GM18868 (cell line): ENCODE measurements around the gene SYT12.
"Not testable (repeated sequence)": the region's sequence is repeated elsewhere in the genome, so short reads cannot be mapped to it uniquely, and the experiment has no call there.

ENCODE experiments used
- ATAC-seq: cut with Tn5 transposase; IDR thresholded peaks from one replicate; pipeline ENCODE4 v1.9.1; 2021; ENCODE audit warnings: mild to moderate bottlenecking, moderate library complexity; ENCODE audit not compliant: unreplicated experiment

SYT12 gene

GRCh38 chr11:66996609-66997273, 26.2 kb upstream of the SYT12 start:
- ATAC-seq: no peak

- no peak for ATAC-seq
Observed at GRCh38 chr11:66999555-66999954, 23.4 kb upstream of the SYT12 start.

GRCh38 chr11:67001332-67001731, 21.6 kb upstream of the SYT12 start:
- no peak for ATAC-seq

- ATAC-seq: no peak
Observed at GRCh38 chr11:67002297-67002913, 20.5 kb upstream of the SYT12 start.

DNA sequence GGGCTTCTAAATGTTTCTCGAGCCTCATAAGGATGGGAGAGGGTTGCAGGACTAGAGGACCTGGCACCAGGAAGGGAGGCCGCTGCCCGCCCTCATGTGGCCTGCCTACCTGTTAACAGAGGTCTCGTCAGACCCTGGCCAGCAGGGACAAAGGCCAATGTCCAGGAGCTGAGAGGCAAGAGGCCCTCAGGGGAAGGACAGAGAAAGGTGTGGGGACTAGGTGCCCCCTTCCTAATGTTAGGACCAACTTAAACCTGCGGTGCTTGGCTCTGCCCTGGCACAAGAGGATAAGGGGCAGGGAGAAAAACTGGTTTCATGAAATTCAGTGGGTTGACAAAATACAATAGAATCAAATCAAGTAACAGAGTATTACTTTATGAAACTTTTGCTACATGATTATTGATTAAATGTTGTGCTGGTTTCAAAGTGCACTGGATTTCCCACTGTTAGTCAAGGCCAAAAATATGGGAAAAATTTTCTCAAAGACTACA, 20.0 kb upstream of the SYT12 start:
- no peak for ATAC-seq

- not testable (repeated sequence) for ATAC-seq
Observed at GRCh38 chr11:67005200-67005599, 17.7 kb upstream of the SYT12 start.

- no peak for ATAC-seq
Observed at GRCh38 chr11:67006029-67006884, 16.7 kb upstream of the SYT12 start.

DNA sequence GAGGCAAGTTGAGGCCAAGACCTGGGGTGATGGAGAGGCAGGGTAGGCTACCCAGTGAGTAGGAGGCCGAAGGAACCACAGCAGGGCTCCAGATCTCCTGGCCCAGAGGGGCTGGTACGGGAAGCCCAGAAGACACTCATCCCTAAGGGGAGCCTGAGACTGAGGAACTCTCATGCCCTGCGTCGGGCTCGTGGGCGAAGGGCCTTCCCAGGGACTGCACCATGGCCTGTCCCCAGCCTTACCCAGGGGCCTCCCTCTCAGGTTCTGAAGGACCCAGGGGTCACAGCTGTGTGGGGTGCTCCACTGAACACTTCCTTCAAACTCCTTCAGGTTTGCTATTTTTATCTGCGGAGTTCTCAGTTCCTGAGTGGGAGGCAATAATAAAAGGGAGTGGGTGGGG, 15.8 kb upstream of the SYT12 start:
- no peak for ATAC-seq

GRCh38 chr11:67010296-67010905, 12.5 kb upstream of the SYT12 start:
- ATAC-seq: no peak

GRCh38 chr11:67013511-67014045, 9.4 kb upstream of the SYT12 start:
- ATAC-seq: no peak

- no peak for ATAC-seq
Observed at GRCh38 chr11:67014343-67014742, 8.6 kb upstream of the SYT12 start.

- no peak for ATAC-seq
Observed at GRCh38 chr11:67015048-67015447, 7.9 kb upstream of the SYT12 start.

- ATAC-seq: no peak
Observed at GRCh38 chr11:67016550-67016949, 6.4 kb upstream of the SYT12 start.

- no peak for ATAC-seq
Observed at GRCh38 chr11:67020949-67021348, 2.0 kb upstream of the SYT12 start.

- ATAC-seq: no peak
Observed at GRCh38 chr11:67022341-67022933, 497 bp upstream of the SYT12 start.

DNA sequence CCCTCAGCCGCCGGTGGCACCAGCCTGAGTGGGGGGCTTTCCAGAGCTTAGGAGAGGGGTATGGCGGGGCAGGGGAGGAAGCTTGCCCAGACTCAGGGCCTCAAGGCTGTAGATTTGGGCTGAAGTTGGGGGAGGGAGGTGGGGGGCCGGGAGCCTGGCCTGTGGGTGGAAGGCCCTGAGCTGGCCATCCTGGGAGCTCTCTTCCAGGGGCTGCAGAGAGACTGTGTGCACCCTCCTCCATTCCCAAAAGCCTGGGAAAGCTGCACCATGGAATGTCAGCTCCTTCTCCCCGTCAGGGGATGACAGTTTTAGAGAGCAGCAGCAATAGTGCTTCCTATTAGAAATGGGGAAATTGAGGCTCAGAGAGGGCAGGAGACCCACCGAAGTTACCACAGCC, 1.0 kb downstream of the SYT12 start:
- no peak for ATAC-seq

GRCh38 chr11:67024410-67024809, 1.5 kb downstream of the SYT12 start:
- ATAC-seq: no peak

DNA sequence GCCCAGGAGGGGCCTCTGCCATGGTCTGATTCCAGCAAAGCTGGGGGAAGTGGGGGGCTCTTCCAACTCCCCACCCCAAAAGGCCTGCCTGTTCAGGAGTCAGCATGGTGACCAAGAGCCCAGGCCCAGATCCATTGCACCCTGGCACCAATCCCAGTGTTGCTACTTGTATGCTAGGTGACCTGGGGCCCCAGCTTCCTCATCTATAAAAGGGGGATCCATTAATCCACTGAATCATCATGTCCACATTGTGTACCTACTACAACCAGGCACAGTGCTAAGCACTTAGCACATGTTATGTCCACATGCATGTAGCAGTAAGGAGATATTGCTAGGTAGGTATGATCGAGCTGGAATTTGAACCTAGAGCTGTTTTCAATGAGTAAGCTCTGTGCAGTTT, 2.0 kb downstream of the SYT12 start:
- no peak for ATAC-seq

- ATAC-seq: no peak
Observed at GRCh38 chr11:67025750-67026149, 2.8 kb downstream of the SYT12 start.

DNA sequence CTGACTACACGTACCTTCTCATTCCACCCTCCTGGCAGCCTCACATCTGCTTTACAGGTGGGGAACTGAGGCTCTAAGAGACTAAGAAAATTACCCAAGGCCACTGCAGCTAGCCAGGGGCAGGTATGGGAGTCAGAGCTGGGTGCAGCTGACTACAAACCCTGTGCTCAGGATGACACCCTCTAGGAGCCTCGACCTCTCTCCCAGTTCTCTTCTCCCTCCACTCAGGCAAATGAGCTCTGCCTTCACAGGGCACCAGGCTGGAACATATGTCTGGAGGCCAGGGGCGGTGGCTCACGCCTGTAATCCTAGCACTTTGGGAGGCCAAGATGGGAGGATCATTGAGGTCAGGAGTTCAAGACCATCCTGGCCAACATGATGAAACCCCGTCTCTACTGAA, 4.0 kb downstream of the SYT12 start:
- ATAC-seq: no peak

GRCh38 chr11:67027483-67027930, 4.6 kb downstream of the SYT12 start:
- peak; percentile 28 for ATAC-seq
